ENCODE measurements around the gene CLCC1. TPM values are rescaled to one million over a fixed set of nuclear protein-coding genes. Genes with fewer than 3 reads are reported as not detected.

CLCC1 gene
- polyA plus RNA-seq, 1 donor (not counting 4 experiments of a cell fraction or from before 2014, with no cell fraction given), result 23.4 TPM

GRCh38 chr1:108972951-108973350, 9.7 kb upstream of the CLCC1 start:
- no peak for FAIRE-seq
- Histone ChIP-seq H3K4me2 (ENCODE audit: control insufficient read depth, extremely low read depth, insufficient read depth, low read depth, low read length) (no peak overlapping the region), H3K4me1 (ENCODE audit: control insufficient read depth, extremely low read depth, insufficient read depth, low read length) (no peaks in the 10 kb centered on the region), H3K9me1 (ENCODE audit: control insufficient read depth, extremely low read depth, insufficient read depth, low read length) (no peaks in the 10 kb centered on the region), H3K36me3 (ENCODE audit: control insufficient read depth in 2 of 2, extremely low read depth in 1 of 2, insufficient read depth in 2 of 2, low read length in 2 of 2) (peaks cover 18 to 24% of the 10 kb centered on the region in 2 experiments), H3K4me3 (ENCODE audit: control insufficient read depth in 2 of 3, extremely low read depth in 1 of 3, insufficient read depth in 2 of 3, low read depth in 1 of 3, low read length in 3 of 3) (no peak overlapping the region), H3K27me3 (ENCODE audit: control insufficient read depth, extremely low read depth, insufficient read depth, low read length) (no peaks in the 10 kb centered on the region), H3K9me3 (ENCODE audit: control insufficient read depth, low read depth, low read length) (no peaks in the 10 kb centered on the region), H3K79me2 (ENCODE audit: control insufficient read depth, insufficient read depth, low read length) (no peaks in the 10 kb centered on the region), H2AFZ (ENCODE audit: control insufficient read depth, low read length) (no peak overlapping the region), H3K9ac (ENCODE audit: control insufficient read depth, extremely low read depth, insufficient read depth, low read length) (no peak overlapping the region), H3K27ac (ENCODE audit: control insufficient read depth, insufficient read depth, low read length) (no peak overlapping the region), H4K20me1 (ENCODE audit: control insufficient read depth, extremely low read depth, insufficient read depth, low read length) (no peaks in the 10 kb centered on the region)
- DNase-seq (ENCODE audit: low read depth, low spot score), result no peak
- no peak for TF ChIP-seq EZH2 (IDR thresholded peaks at IDR 0.05; ENCODE audit: low read length)
- TF ChIP-seq CTCF (optimal IDR thresholded peaks at IDR 0.05 in 1 of 3, IDR thresholded peaks at IDR 0.05 in 1 of 3, conservative IDR thresholded peaks at IDR 0.05 in 1 of 3; ENCODE audit: extremely low read depth in 1 of 3, insufficient read depth in 2 of 3, low read length in 3 of 3), result no peak
- dilution Hi-C loops (cut with MboI; ENCODE audit: extremely low pct_ligation_motif_present, low sequenced_read_pairs), result no loop called here

GRCh38 chr1:108969346-108969745, 6.1 kb upstream of the CLCC1 start:
- Histone ChIP-seq H3K4me3 (ENCODE audit: control insufficient read depth in 2 of 3, extremely low read depth in 1 of 3, insufficient read depth in 2 of 3, low read depth in 1 of 3, low read length in 3 of 3) (no peak overlapping the region), H3K27ac (ENCODE audit: control insufficient read depth, insufficient read depth, low read length) (no peak overlapping the region), H3K27me3 (ENCODE audit: control insufficient read depth, extremely low read depth, insufficient read depth, low read length) (no peaks in the 10 kb centered on the region), H3K9me3 (ENCODE audit: control insufficient read depth, low read depth, low read length) (no peaks in the 10 kb centered on the region), H3K9ac (ENCODE audit: control insufficient read depth, extremely low read depth, insufficient read depth, low read length) (no peak overlapping the region), H3K79me2 (ENCODE audit: control insufficient read depth, insufficient read depth, low read length) (no peaks in the 10 kb centered on the region), H3K36me3 (ENCODE audit: control insufficient read depth in 2 of 2, extremely low read depth in 1 of 2, insufficient read depth in 2 of 2, low read length in 2 of 2) (peaks cover 15 to 18% of the 10 kb centered on the region in 2 experiments), H3K4me2 (ENCODE audit: control insufficient read depth, extremely low read depth, insufficient read depth, low read depth, low read length) (no peak overlapping the region), H4K20me1 (ENCODE audit: control insufficient read depth, extremely low read depth, insufficient read depth, low read length) (no peaks in the 10 kb centered on the region), H3K4me1 (ENCODE audit: control insufficient read depth, extremely low read depth, insufficient read depth, low read length) (no peaks in the 10 kb centered on the region), H3K9me1 (ENCODE audit: control insufficient read depth, extremely low read depth, insufficient read depth, low read length) (no peaks in the 10 kb centered on the region), H2AFZ (ENCODE audit: control insufficient read depth, low read length) (no peak overlapping the region)
- DNase-seq (ENCODE audit: low read depth, low spot score) (no peak), FAIRE-seq (no peak)
- TF ChIP-seq CTCF (optimal IDR thresholded peaks at IDR 0.05 in 1 of 3, IDR thresholded peaks at IDR 0.05 in 1 of 3, conservative IDR thresholded peaks at IDR 0.05 in 1 of 3; ENCODE audit: extremely low read depth in 1 of 3, insufficient read depth in 2 of 3, low read length in 3 of 3), result no peak
- no peak for TF ChIP-seq EZH2 (IDR thresholded peaks at IDR 0.05; ENCODE audit: low read length)
- dilution Hi-C loops (cut with MboI; ENCODE audit: extremely low pct_ligation_motif_present, low sequenced_read_pairs), result no loop called here

Measured in keratinocyte (primary cell).